Common myeloid progenitor, CD34-positive (primary cell): ENCODE data around the gene TLR6.
A peak's percentile ranks its signal among the peaks of the same experiment; 100 is the strongest.

Source experiments
- CTCF ChIA-PET: fragments of 350-600 bp; sonication (Branson Sonifier 250); formaldehyde crosslinking; loops from one replicate; lab custom pipeline; 2021; ENCODE audit warnings: antibody characterized with exemption; lab: Charles Lee
- POLR2A ChIA-PET: fragments of 350-600 bp; sonication (Branson Sonifier 250); formaldehyde crosslinking; loops from one replicate; lab custom pipeline; 2021; ENCODE audit warnings: antibody characterized with exemption; lab: Charles Lee
- DNase-seq, 3 donors: peaks; one replicate each; pipeline versions ENCODE4 v3.0.0 to v3.0.0-alpha.2; 2013
- H3K27ac ChIP-seq, 2 experiments: 1 replicate in 1 of 2; 2 replicates in 1 of 2; pipeline ENCODE4 v1.7.0; 2013; ENCODE audit warnings: inconsistent platforms in 2 of 2, low read length in 2 of 2, mild to moderate bottlenecking in 2 of 2, low read depth in 1 of 2, moderate library complexity in 1 of 2; ENCODE audit not compliant: severe bottlenecking in 2 of 2, insufficient read depth in 1 of 2, poor library complexity in 1 of 2
- H3K27me3 ChIP-seq, 5 experiments: replicated peaks in 2 of 5; 1 replicate in 3 of 5; 2 replicates in 2 of 5; pipeline versions ENCODE4 v1.6.1 to v1.7.0; 2013; ENCODE audit warnings: low read length in 4 of 5, mild to moderate bottlenecking in 2 of 5, moderate library complexity in 2 of 5, inconsistent platforms in 1 of 5; ENCODE audit not compliant: insufficient read depth in 5 of 5, control insufficient read depth in 4 of 5
- H3K36me3 ChIP-seq, 4 experiments: 1 replicate in 2 of 4; 2 replicates in 2 of 4; pipeline versions ENCODE4 v1.6.1 to v1.7.0; 2013; ENCODE audit warnings: low read length in 3 of 4, control low read depth in 1 of 4, mild to moderate bottlenecking in 1 of 4; ENCODE audit not compliant: control insufficient read depth in 4 of 4, insufficient read depth in 4 of 4
- H3K4me1 ChIP-seq, 4 experiments: 1 replicate in 3 of 4; 2 replicates in 1 of 4; pipeline versions ENCODE4 v1.6.1 to v1.7.1; 2013; ENCODE audit warnings: low read length in 3 of 4, mild to moderate bottlenecking in 3 of 4, control low read depth in 1 of 4, inconsistent platforms in 1 of 4, moderate library complexity in 1 of 4; ENCODE audit not compliant: control insufficient read depth in 4 of 4, insufficient read depth in 4 of 4; ENCODE audit errors: control extremely low read depth in 1 of 4
- H3K4me3 ChIP-seq, 7 experiments: 1 replicate in 4 of 7; 2 replicates in 3 of 7; pipeline versions ENCODE4 v1.5.1 to v1.7.0; 2013; ENCODE audit warnings: mild to moderate bottlenecking in 7 of 7, low read length in 6 of 7, moderate library complexity in 6 of 7, inconsistent platforms in 2 of 7, low read depth in 2 of 7, control low read depth in 1 of 7; ENCODE audit not compliant: insufficient read depth in 4 of 7, control insufficient read depth in 1 of 7; ENCODE audit errors: extremely low read depth in 1 of 7
- H3K9me3 ChIP-seq, 5 experiments: 1 replicate in 4 of 5; 2 replicates in 1 of 5; pipeline versions ENCODE4 v1.6.1 to v1.7.1; 2013; ENCODE audit warnings: low read length in 4 of 5, mild to moderate bottlenecking in 2 of 5, inconsistent platforms in 1 of 5, low read depth in 1 of 5, moderate library complexity in 1 of 5; ENCODE audit not compliant: control insufficient read depth in 4 of 5, insufficient read depth in 2 of 5; ENCODE audit errors: control extremely low read depth in 1 of 5
- WGBS: methylation state at CpG from one replicate; pipeline ENCODE4 v1.1.5; 2013; ENCODE audit not compliant: insufficient coverage; 5-methylcytosine and 5-hydroxymethylcytosine counted together

The TLR6 gene

DNA sequence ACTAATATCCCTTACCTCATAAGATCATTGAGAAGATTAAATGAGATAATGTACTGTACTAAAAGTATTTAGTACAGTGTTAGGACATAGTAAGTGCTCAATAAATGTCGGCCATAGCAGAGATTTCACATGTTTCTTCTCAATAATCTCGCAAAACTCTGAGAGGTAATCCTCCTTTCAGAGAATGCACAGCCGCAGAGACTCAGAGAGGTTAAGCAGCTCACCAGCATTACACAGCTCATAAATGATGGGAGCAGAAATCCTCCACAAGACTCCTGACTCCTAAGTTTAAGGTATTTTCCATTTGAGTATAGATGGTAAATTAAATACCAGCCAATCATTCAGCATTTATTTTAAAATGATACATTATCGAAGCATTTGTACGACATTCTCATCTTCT lies 45.6 kb upstream of the TLR6 start:
- DNase-seq = no peak
- H3K9me3 ChIP-seq = no peaks in the 10 kb centered on the region
- no peaks in the 10 kb centered on the region for H3K27me3 ChIP-seq
- ChIA-PET POLR2A (interaction anchor here (0.6 kb wide), 1 partner anchor 232 kb away, joined by 3 read pairs; no protein-coding TSS in a partner anchor), CTCF (interaction anchor here (0.9 to 11.2 kb wide), 24 partner anchors 8 to 534 kb away, joined by 3 to 136 read pairs (median 3); no protein-coding TSS in a partner anchor)
- H3K36me3 ChIP-seq = no peaks in the 10 kb centered on the region
- H3K27ac ChIP-seq = no peak overlapping the region
- WGBS = 100% methylated on average over 2 of the region's 5 CpGs
- no peak overlapping the region for H3K4me3 ChIP-seq
- peaks cover 0 to 10% (median 6%) of the 10 kb centered on the region in 4 experiments for H3K4me1 ChIP-seq

DNA sequence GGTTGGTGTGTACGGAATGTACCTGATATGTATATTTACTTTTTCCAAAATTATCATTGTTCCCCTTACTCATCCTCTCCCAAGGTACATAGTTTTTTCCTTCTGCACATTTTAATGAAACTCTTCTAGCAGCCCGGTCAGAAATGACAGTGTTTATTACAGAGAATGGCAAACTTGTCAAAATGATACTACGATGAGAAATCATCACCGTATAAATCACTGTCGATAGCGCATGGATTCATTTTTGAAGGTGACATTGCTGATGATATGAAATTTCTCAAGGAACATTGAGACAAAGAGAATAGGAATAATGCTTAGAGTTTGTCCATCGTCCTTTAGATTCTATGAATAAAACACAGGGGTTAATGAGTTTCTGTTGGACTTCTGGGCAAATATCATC lies 41.6 kb upstream of the TLR6 start:
- CTCF ChIA-PET = interaction anchor here (1.2 to 1.7 kb wide), 2 partner anchors 115 to 237 kb away, joined by 3 to 4 read pairs; partner anchors contain the start of gene TLR10
- WGBS = 100% methylated on average over 5 of the region's 7 CpGs
- no peaks in the 10 kb centered on the region for H3K36me3 ChIP-seq

GRCh38 chr4:38896940-38897339 lies 40.3 kb upstream of the TLR6 start:
- CTCF ChIA-PET = interaction anchor here (1.2 to 1.7 kb wide), 2 partner anchors 114 to 238 kb away, joined by 3 to 4 read pairs; partner anchors contain the start of gene TLR10
- H3K4me1 ChIP-seq = no peaks in the 10 kb centered on the region
- H3K27ac ChIP-seq = no peak overlapping the region
- H3K4me3 ChIP-seq = no peak overlapping the region
- H3K27me3 ChIP-seq = no peaks in the 10 kb centered on the region
- WGBS = no CpG with 5 or more reads among the region's 1 CpG
- H3K36me3 ChIP-seq = no peaks in the 10 kb centered on the region
- POLR2A ChIA-PET = no interaction called here
- H3K9me3 ChIP-seq = no peaks in the 10 kb centered on the region
- no peak for DNase-seq

More for the DNA sequence above, 41.6 kb upstream of the TLR6 start:
- H3K4me1 ChIP-seq = no peaks in the 10 kb centered on the region
- H3K27ac ChIP-seq = no peak overlapping the region
- H3K27me3 ChIP-seq = no peaks in the 10 kb centered on the region
- H3K4me3 ChIP-seq = no peak overlapping the region
- DNase-seq = no peak
- POLR2A ChIA-PET = no interaction called here
- H3K9me3 ChIP-seq = no peaks in the 10 kb centered on the region

DNA sequence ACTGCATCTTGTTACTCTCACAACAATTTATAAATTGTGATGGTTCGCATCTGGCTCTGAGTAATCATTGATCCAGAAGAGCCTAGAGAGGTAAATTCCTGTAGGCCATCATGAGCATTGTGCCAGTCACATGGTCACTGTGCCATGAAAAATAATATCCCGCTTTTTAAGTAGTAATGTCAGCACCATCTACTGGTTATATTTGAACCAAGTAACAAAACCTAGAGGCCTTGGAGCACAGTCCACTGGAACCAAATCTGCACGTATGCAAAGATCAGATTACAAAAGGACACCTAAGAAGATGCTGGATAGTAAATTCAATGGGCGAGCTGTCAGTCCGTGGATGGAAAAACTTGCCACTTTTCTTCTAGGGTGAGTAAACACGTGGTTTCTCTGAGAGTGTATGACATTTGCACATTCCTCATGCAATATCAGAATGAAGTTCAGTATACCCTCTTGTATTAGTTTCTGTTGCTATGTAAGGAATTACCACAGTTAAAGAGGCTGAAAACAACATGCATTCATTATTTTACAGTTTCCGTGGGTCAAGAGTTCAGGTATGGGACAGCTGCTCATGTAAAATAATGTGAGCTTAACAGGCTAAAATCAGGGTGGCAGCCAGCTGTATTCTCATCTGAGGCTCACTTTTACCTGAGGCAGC lies 37.8 kb upstream of the TLR6 start:
- Histone ChIP-seq H3K27ac (no peak overlapping the region), H3K4me3 (no peak overlapping the region), H3K36me3 (no peaks in the 10 kb centered on the region), H3K4me1 (peaks cover 0 to 4% (median 2%) of the 10 kb centered on the region in 4 experiments), H3K27me3 (no peaks in the 10 kb centered on the region), H3K9me3 (no peaks in the 10 kb centered on the region)
- CTCF ChIA-PET = interaction anchor here (1.0 to 1.7 kb wide), 4 partner anchors 8 to 287 kb away, joined by 3 to 5 read pairs (median 3); partner anchors contain the start of gene WDR19
- WGBS = 100% methylated on average over 6 of the region's 7 CpGs
- no peak for DNase-seq
- POLR2A ChIA-PET = no interaction called here

GRCh38 chr4:38891051-38891983 lies 34.7 kb upstream of the TLR6 start:
- WGBS = 100% methylated on average over 6 of the region's 10 CpGs
- CTCF ChIA-PET = interaction anchor here (1.0 to 4.5 kb wide), 5 partner anchors 15 to 167 kb away, joined by 3 to 24 read pairs (median 4); no protein-coding TSS in a partner anchor

GRCh38 chr4:38889143-38889542 lies 32.5 kb upstream of the TLR6 start:
- ChIA-PET POLR2A (no interaction called here), CTCF (interaction anchor here (0.9 to 4.5 kb wide), 7 partner anchors 10 to 193 kb away, joined by 3 to 29 read pairs (median 3); no protein-coding TSS in a partner anchor)
- H3K27ac ChIP-seq = no peak overlapping the region
- H3K4me3 ChIP-seq = peak overlapping the region in 1 of 7 experiments; percentile 50
- H3K9me3 ChIP-seq = no peaks in the 10 kb centered on the region
- H3K4me1 ChIP-seq = peaks cover 2 to 13% (median 4%) of the 10 kb centered on the region in 4 experiments
- WGBS = no CpG with 5 or more reads among the region's 1 CpG
- H3K27me3 ChIP-seq = no peaks in the 10 kb centered on the region
- DNase-seq = peak; percentile 40 to 83 (median 78)
- H3K36me3 ChIP-seq = no peaks in the 10 kb centered on the region

More at GRCh38 chr4:38891051-38891983, 34.7 kb upstream of the TLR6 start:
- POLR2A ChIA-PET = interaction anchor here (0.6 kb wide), 1 partner anchor 292 kb away, joined by 4 read pairs; no protein-coding TSS in a partner anchor
- Histone ChIP-seq H3K9me3 (no peaks in the 10 kb centered on the region), H3K27me3 (no peaks in the 10 kb centered on the region), H3K36me3 (no peaks in the 10 kb centered on the region), H3K27ac (no peak overlapping the region), H3K4me3 (no peak overlapping the region), H3K4me1 (peaks cover 0 to 12% (median 4%) of the 10 kb centered on the region in 4 experiments)
- no peak for DNase-seq
